Measurements from ENCODE around the gene TBX4.
"Not testable (repeated sequence)": the region's sequence is repeated elsewhere in the genome, so short reads cannot be mapped to it uniquely, and the experiment has no call there.

DNA sequence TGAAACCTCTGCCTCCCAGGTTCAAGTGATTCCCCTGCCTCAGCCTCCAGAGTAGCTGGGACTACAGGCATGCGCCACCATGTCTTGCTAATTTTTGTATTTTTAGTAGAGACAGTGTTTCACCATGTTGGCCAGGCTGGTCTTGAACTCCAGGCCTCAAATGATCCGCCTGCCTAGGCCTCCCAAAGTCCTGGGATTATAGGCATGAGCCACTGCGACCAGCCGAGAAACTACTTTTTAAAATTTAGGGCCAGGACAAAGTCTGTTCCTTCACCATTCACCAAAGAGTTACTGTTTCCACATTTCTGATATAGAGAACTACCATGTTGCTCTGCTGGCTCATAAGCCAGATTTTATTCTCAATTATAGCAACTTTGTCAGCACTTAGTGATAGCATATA is 3.1 kb upstream of the TBX4 start:
- TF ChIP-seq, protein P1, sequence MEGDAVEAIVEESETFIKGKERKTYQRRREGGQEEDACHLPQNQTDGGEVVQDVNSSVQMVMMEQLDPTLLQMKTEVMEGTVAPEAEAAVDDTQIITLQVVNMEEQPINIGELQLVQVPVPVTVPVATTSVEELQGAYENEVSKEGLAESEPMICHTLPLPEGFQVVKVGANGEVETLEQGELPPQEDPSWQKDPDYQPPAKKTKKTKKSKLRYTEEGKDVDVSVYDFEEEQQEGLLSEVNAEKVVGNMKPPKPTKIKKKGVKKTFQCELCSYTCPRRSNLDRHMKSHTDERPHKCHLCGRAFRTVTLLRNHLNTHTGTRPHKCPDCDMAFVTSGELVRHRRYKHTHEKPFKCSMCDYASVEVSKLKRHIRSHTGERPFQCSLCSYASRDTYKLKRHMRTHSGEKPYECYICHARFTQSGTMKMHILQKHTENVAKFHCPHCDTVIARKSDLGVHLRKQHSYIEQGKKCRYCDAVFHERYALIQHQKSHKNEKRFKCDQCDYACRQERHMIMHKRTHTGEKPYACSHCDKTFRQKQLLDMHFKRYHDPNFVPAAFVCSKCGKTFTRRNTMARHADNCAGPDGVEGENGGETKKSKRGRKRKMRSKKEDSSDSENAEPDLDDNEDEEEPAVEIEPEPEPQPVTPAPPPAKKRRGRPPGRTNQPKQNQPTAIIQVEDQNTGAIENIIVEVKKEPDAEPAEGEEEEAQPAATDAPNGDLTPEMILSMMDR (IDR thresholded peaks at IDR 0.05): not testable (repeated sequence)
- TF ChIP-seq POLR2A, POLR2AphosphoS5 (IDR thresholded peaks at IDR 0.05): not testable (repeated sequence)

All from breast epithelium (tissue), 3 donors.